Activated CD4-positive, alpha-beta T cell treated with anti-CD3 and anti-CD28 coated beads, Interleukin-2, amount 10 ng/mL, durations not matched to agents 7 days and 5 days (primary cell): ENCODE results near the gene MCM10. TPM values are rescaled to one million over a fixed set of nuclear protein-coding genes. Genes with fewer than 3 reads are reported as not detected.

Experiments used
- CTCF ChIA-PET: fragments of 350-600 bp; sonication (Branson Sonifier 250); formaldehyde crosslinking; loops from one replicate; lab custom pipeline; 2021; ENCODE audit warnings: antibody characterized with exemption; lab: Charles Lee
- POLR2A ChIA-PET: fragments of 350-600 bp; sonication (Branson Sonifier 250); formaldehyde crosslinking; loops from one replicate; lab custom pipeline; 2021; ENCODE audit warnings: antibody characterized with exemption; lab: Charles Lee
- DNase-seq: peaks from one replicate; pipeline ENCODE4 v3.0.0-alpha.2; 2020
- H3K27ac Mint-ChIP-seq: one replicate; pipeline ENCODE4 v1.8.0; 2021; ENCODE audit warnings: mild to moderate bottlenecking, moderate library complexity, mixed read lengths
- H3K27me3 Mint-ChIP-seq: one replicate; pipeline ENCODE4 v1.8.0; 2021; ENCODE audit warnings: mixed read lengths
- H3K36me3 Mint-ChIP-seq: one replicate; pipeline ENCODE4 v1.8.0; 2021; ENCODE audit warnings: low read depth, mixed read lengths
- H3K4me1 Mint-ChIP-seq: one replicate; pipeline ENCODE4 v1.8.0; 2021; ENCODE audit warnings: mixed read lengths
- H3K4me3 Mint-ChIP-seq: one replicate; pipeline ENCODE4 v1.8.0; 2021; ENCODE audit warnings: mild to moderate bottlenecking, moderate library complexity, mixed read lengths
- H3K9me3 Mint-ChIP-seq: one replicate; pipeline ENCODE4 v1.8.0; 2021; ENCODE audit warnings: mixed read lengths
- total RNA-seq, 2 experiments: library from RNA; stranded (reverse); gene quantifications; one replicate each; pipeline ENCODE4 v1.2.3, GENCODE V29; 2021

MCM10 gene
- total RNA-seq, 2 experiments from 2014 or later = 57.4 to 65.4 TPM

DNA sequence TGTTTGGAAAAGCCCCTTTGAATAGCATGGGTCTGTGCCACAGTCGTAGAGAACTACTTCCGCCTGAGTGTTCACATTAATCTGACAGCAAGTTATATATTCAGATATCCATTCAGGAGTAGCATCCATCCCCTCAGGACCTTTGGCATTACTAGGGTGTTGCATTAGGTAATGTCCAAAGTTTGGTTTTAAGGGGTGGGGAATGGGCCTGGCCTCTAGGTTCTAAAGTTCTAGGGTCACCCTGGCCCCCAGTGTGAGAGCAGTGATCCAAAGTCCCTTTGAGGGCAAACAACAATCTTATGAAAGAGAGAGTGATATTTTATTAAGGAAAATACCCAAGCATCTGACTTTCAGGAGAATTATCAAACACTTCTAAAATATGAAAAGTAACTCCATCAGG, 12.3 kb downstream of the MCM10 start:
- Mint-ChIP-seq H3K27me3 (no peaks in the 10 kb centered on the region), H3K36me3 (peaks cover 49% of the 10 kb centered on the region), H3K9me3 (no peaks in the 10 kb centered on the region), H3K27ac (no peak overlapping the region), H3K4me1 (no peaks in the 10 kb centered on the region), H3K4me3 (no peak overlapping the region)
- POLR2A ChIA-PET = no interaction called here
- CTCF ChIA-PET = interaction anchor here (0.6 to 3.7 kb wide), 2 partner anchors 12 to 134 kb away, joined by 4 to 17 read pairs; partner anchors contain the start of gene MCM10
- no peak for DNase-seq

DNA sequence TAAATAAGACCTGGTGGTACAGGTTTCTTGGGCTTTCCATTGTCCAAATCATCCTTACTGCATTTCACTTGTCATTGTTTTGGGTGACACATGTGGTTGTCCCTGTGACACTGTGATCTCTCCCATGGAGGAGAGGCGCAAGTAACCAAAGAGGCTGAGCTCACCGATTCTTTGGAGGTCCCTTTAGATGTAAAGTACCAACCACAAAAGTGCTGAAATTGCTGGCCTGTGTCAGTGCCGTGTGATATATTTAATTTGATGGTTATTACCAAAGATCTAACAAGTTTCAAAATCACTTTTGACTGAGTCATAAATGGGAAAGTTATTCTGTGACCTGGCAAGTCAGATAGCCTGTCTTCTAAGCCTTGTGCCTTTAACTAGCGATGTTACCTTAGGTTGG, 19.4 kb downstream of the MCM10 start:
- H3K27ac Mint-ChIP-seq = no peak overlapping the region
- ChIA-PET POLR2A (no interaction called here), CTCF (interaction anchor here (1.5 kb wide), 1 partner anchor 19 kb away, joined by 5 read pairs; the partner anchor contains the start of gene MCM10)
- no peak overlapping the region for H3K4me3 Mint-ChIP-seq
- no peaks in the 10 kb centered on the region for H3K4me1 Mint-ChIP-seq
- H3K36me3 Mint-ChIP-seq = peaks cover 67% of the 10 kb centered on the region
- H3K27me3 Mint-ChIP-seq = no peaks in the 10 kb centered on the region
- no peaks in the 10 kb centered on the region for H3K9me3 Mint-ChIP-seq
- no peak for DNase-seq

DNA sequence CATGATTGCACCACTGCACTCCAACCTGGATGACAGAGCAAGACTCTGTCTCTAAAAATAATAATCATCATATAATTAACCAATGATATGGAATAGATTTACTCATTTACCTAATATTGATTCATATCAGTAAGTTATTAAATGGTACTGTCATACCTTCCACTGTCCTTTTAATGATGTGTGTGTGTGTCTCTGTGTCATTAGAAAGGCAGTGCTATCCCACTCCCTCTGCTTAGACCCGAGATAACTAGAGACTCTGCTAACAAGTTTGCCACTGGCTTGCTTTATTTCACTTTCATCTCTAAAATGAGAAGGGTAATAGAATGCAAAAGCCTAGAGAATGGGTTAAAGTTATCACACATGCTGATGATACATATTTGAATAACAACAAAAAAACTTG, 21.1 kb downstream of the MCM10 start:
- Mint-ChIP-seq H3K4me1 (no peaks in the 10 kb centered on the region), H3K9me3 (no peaks in the 10 kb centered on the region), H3K27ac (no peak overlapping the region), H3K36me3 (peaks cover 73% of the 10 kb centered on the region), H3K4me3 (no peak overlapping the region), H3K27me3 (no peaks in the 10 kb centered on the region)
- POLR2A ChIA-PET = no interaction called here
- CTCF ChIA-PET = interaction anchor here (1.1 to 1.5 kb wide), 2 partner anchors 10 to 21 kb away, joined by 3 to 5 read pairs; partner anchors contain the start of gene MCM10
- no peak for DNase-seq

DNA sequence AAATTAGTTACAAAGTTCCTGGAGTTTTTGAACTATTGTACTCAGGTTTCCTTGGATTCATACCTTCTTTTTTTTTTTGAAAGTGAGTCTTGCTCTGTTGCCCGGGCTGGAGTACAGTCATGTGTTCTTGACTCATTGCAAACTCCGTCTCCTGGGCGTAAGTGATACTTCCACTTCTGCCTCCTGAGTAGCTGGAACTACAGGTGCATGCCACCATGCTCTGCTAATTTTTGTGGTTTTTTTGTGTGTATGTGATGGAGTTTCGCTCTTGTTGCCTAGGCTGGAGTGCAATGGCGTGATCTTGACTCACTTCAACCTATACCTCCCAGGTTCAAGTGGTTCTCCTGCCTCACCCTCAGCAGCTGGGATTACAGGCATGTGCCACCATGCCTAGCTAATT, 22.3 kb downstream of the MCM10 start:
- Mint-ChIP-seq H3K36me3 (peaks cover 63% of the 10 kb centered on the region), H3K9me3 (no peaks in the 10 kb centered on the region), H3K27ac (no peak overlapping the region), H3K27me3 (no peaks in the 10 kb centered on the region), H3K4me3 (no peak overlapping the region), H3K4me1 (no peaks in the 10 kb centered on the region)
- ChIA-PET POLR2A (no interaction called here), CTCF (no interaction called here)
- DNase-seq = no peak

DNA sequence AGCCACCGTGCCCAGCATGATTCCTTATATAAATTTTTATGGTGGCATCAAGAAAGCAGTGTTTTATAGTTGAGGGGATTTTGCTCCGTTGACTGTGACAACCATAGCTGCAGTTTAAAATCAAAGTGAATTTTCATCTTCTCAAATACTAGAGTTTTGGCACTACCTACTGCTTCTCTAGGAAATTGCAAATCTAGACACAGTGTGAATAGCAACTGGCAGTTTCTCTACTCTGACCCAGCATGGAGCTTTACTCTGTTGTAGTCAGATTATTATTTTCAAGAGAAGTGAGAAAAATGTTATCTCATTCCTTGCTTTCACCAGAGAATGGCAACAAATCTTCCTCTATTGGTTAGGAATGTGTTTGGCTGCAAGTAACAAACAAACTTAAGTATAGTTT, 22.9 kb downstream of the MCM10 start:
- H3K27me3 Mint-ChIP-seq = no peaks in the 10 kb centered on the region
- peaks cover 59% of the 10 kb centered on the region for H3K36me3 Mint-ChIP-seq
- no peaks in the 10 kb centered on the region for H3K4me1 Mint-ChIP-seq
- ChIA-PET CTCF (no interaction called here), POLR2A (interaction anchor here (0.7 kb wide), 1 partner anchor 38 kb away, joined by 4 read pairs; no protein-coding TSS in a partner anchor)
- no peak for DNase-seq
- no peak overlapping the region for H3K4me3 Mint-ChIP-seq
- H3K27ac Mint-ChIP-seq = no peak overlapping the region
- no peaks in the 10 kb centered on the region for H3K9me3 Mint-ChIP-seq

DNA sequence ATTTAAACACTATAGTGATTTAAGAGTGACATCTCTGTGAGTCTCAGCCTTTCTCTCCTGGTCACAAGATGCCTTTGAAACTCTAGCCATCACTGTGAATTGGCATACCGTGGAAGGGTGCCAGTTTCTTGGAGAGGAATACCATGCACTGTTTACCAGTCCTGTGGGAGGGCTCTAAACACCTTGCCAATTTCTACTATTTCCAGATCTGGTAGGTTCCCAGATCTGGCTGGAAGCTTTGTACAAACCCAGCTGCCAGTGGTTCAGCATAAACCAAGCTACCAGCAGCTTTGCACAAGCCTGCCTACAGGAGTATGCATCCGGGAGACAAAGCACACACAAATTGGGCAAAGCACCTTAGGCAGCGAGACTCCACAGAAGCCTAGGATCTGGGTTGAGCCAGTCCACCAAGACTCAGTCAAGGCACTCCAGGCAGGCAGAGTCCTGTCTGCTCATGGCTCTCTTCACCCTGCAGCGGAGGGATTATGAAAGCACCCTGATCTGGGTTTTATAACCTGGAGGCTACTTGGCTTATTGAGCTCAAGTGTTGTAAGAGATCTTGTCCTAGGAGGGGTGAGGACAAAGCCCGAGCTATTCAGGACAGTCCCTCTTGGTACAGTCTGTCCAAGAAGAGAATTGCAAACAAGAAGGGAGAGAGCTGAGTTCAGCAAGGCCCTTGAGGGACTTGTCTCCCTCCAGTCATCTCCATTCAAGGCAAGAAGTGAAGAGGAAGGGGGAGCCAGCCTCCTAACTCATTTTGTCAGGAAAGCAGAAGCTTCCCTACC, 23.6 kb downstream of the MCM10 start:
- peaks cover 56% of the 10 kb centered on the region for H3K36me3 Mint-ChIP-seq
- H3K9me3 Mint-ChIP-seq = no peaks in the 10 kb centered on the region
- H3K4me3 Mint-ChIP-seq = no peak overlapping the region
- DNase-seq = no peak
- CTCF ChIA-PET = interaction anchor here (1.0 to 1.8 kb wide), 4 partner anchors 9 to 118 kb away, joined by 3 to 6 read pairs (median 4); partner anchors contain the start of gene MCM10
- no peaks in the 10 kb centered on the region for H3K4me1 Mint-ChIP-seq
- no peak overlapping the region for H3K27ac Mint-ChIP-seq
- no peaks in the 10 kb centered on the region for H3K27me3 Mint-ChIP-seq
- POLR2A ChIA-PET = interaction anchor here (0.7 kb wide), 1 partner anchor 37 kb away, joined by 4 read pairs; no protein-coding TSS in a partner anchor

DNA sequence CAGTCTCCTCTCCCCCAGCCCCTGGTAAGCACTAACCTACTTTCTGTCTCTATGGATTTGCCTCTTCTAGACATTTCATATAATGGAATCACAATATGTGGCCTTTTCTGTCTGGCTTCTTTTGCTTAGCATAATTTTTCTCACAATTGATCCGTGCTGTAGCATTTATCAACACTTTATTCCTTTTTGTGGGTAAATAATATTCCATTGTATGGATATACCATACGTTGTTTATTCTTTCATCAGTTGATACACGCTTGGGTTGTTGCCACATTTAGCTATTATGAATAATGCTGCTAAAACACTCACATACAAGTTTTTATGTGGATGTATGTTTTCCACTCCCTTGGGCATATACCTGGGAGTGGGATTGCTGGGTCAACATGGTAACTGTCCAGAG, 25.8 kb downstream of the MCM10 start:
- no peaks in the 10 kb centered on the region for H3K9me3 Mint-ChIP-seq
- no peak for DNase-seq
- POLR2A ChIA-PET = no interaction called here
- CTCF ChIA-PET = no interaction called here
- H3K27me3 Mint-ChIP-seq = no peaks in the 10 kb centered on the region
- H3K4me3 Mint-ChIP-seq = no peak overlapping the region
- H3K27ac Mint-ChIP-seq = no peak overlapping the region
- peaks cover 52% of the 10 kb centered on the region for H3K36me3 Mint-ChIP-seq
- no peaks in the 10 kb centered on the region for H3K4me1 Mint-ChIP-seq

DNA sequence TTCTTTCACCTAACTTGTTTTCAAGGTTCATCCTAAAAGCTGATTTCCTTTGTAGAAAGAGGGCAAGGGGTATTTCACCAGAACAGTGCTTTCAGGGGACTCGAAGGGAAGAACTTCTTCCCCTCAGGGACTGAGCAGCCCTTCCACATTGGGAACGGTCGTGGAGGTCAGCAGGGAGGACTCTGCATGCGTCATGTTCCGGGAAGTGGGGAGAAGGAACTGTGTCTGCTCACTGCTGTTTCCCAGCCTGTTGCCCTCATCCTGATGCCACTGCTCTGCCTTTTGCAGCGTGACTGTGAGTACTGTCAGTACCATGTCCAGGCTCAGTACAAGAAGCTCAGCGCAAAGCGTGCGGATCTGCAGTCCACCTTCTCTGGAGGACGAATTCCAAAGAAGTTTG, 27.2 kb downstream of the MCM10 start:
- CTCF ChIA-PET = interaction anchor here (0.8 kb wide), 1 partner anchor 22 kb away, joined by 5 read pairs; no protein-coding TSS in a partner anchor
- no peaks in the 10 kb centered on the region for H3K27me3 Mint-ChIP-seq
- H3K4me1 Mint-ChIP-seq = no peaks in the 10 kb centered on the region
- DNase-seq = no peak
- no peaks in the 10 kb centered on the region for H3K9me3 Mint-ChIP-seq
- H3K27ac Mint-ChIP-seq = no peak overlapping the region
- H3K36me3 Mint-ChIP-seq = peaks cover 45% of the 10 kb centered on the region
- H3K4me3 Mint-ChIP-seq = no peak overlapping the region
- POLR2A ChIA-PET = no interaction called here

DNA sequence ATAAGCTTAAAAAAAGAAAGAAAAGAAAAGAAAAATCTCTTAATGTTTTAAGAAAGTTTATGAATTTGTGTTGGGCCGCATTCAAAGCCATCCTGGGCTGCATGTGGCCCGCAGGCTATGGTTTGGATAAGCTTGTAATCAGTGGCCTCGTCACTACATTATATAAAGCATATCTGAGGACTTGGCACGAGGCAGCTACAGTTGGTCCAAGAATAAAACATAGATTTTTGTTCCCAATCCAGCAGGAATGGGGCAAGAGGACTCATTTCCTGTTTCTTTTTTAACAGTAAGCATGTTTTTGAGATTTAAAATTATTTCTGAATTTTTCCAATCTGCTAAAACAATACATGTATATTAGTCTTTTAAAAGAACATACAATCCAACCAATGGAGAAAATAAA, 28.6 kb downstream of the MCM10 start:
- H3K27me3 Mint-ChIP-seq = no peaks in the 10 kb centered on the region
- H3K27ac Mint-ChIP-seq = no peak overlapping the region
- ChIA-PET POLR2A (interaction anchor here (0.5 kb wide), 1 partner anchor 60 kb away, joined by 3 read pairs; no protein-coding TSS in a partner anchor), CTCF (no interaction called here)
- H3K4me3 Mint-ChIP-seq = no peak overlapping the region
- H3K36me3 Mint-ChIP-seq = peaks cover 40% of the 10 kb centered on the region
- H3K9me3 Mint-ChIP-seq = no peaks in the 10 kb centered on the region
- H3K4me1 Mint-ChIP-seq = no peaks in the 10 kb centered on the region
- DNase-seq = no peak

DNA sequence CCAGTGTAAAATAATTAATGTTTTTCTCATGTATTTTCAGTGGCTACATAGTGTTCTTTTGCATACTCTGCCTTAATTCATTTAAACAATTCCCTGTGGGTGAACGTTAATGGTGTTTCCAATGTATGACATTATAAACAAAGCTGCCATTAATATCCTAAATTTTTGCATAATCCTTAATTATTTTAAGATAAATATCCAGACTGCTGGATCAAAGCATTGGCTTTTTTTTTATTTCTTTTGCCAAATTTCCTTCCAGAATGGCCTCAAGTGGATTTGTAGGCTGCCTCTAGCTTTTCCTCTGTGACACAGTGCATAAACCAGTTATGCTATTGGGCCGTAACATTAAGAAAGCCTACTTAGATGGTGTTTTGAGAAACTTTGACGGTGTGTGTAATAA, 29.5 kb downstream of the MCM10 start:
- ChIA-PET POLR2A (no interaction called here), CTCF (interaction anchor here (0.6 kb wide), 1 partner anchor 53 kb away, joined by 3 read pairs; no protein-coding TSS in a partner anchor)
- Mint-ChIP-seq H3K9me3 (no peaks in the 10 kb centered on the region), H3K27me3 (no peaks in the 10 kb centered on the region), H3K27ac (no peak overlapping the region), H3K36me3 (peaks cover 42% of the 10 kb centered on the region), H3K4me3 (no peak overlapping the region), H3K4me1 (no peaks in the 10 kb centered on the region)
- no peak for DNase-seq

DNA sequence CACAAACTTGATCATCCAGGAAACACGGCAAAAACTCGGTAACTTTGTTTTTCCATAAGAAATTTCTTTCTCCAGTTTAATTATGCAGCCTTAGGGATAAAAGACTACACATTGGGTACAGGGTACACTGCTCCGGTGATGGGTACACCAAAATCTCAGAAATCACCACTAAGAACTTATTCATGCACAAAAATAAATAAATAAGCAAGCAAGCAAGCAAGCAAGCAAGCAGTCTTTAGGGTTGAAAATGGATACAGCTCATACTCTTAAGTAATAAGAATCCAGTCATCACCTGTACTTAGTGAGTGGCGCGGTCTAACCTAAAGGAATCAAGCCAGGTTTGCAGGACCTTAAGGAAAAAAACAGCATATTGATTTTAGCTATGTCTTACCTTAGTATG, 30.0 kb downstream of the MCM10 start:
- peaks cover 38% of the 10 kb centered on the region for H3K36me3 Mint-ChIP-seq
- POLR2A ChIA-PET = no interaction called here
- no peaks in the 10 kb centered on the region for H3K9me3 Mint-ChIP-seq

DNA sequence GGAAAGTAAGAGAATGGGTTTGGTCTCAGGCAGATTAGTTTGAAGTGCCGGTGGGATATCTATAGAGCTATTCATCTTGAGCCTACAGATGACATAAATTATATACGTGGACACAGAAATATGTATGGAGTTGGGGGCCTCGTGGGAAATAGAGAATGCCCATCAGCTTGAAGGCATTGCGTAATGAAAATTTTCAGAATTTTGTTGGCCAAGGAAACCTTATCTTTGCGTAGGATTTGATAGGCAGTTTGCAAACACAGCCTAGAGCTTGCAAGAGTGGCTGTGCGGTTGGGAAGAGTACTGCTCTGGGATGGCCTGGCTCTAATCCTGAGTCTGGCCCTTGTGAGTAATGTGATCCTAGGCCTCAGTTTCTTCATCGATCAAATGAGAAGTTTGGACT, 32.3 kb downstream of the MCM10 start:
- CTCF ChIA-PET = interaction anchor here (1.2 to 1.4 kb wide), 2 partner anchors 9 to 13 kb away, joined by 6 to 8 read pairs; no protein-coding TSS in a partner anchor
- H3K4me1 Mint-ChIP-seq = no peaks in the 10 kb centered on the region
- no peak overlapping the region for H3K27ac Mint-ChIP-seq
- H3K36me3 Mint-ChIP-seq = peaks cover 37% of the 10 kb centered on the region
- no peak overlapping the region for H3K4me3 Mint-ChIP-seq
- POLR2A ChIA-PET = no interaction called here
- no peaks in the 10 kb centered on the region for H3K9me3 Mint-ChIP-seq
- no peak for DNase-seq
- H3K27me3 Mint-ChIP-seq = no peaks in the 10 kb centered on the region

More for the DNA sequence above, 30.0 kb downstream of the MCM10 start:
- H3K4me3 Mint-ChIP-seq = no peak overlapping the region
- H3K4me1 Mint-ChIP-seq = no peaks in the 10 kb centered on the region
- H3K27ac Mint-ChIP-seq = no peak overlapping the region
- DNase-seq = no peak
- CTCF ChIA-PET = no interaction called here
- H3K27me3 Mint-ChIP-seq = no peaks in the 10 kb centered on the region

DNA sequence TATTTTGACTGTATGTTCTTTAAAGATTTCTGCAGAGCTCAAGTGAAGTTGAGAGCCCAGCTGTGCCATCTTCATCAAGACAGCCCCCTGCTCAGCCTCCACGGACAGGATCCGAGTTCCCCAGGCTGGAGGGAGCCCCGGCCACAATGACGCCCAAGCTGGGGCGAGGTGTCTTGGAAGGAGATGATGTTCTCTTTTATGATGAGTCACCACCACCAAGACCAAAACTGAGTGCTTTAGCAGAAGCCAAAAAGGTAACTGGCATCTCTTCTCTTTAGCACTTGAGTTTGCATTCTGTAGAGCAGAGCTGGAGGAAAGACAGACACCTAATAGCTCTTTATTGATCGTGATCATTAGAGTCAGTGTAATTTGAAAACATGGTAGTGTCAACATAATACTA, 33.7 kb downstream of the MCM10 start:
- Mint-ChIP-seq H3K9me3 (no peaks in the 10 kb centered on the region), H3K27me3 (no peaks in the 10 kb centered on the region), H3K4me3 (no peak overlapping the region), H3K36me3 (peaks cover 42% of the 10 kb centered on the region), H3K4me1 (no peaks in the 10 kb centered on the region), H3K27ac (no peak overlapping the region)
- ChIA-PET CTCF (interaction anchor here (1.2 kb wide), 1 partner anchor 12 kb away, joined by 6 read pairs; no protein-coding TSS in a partner anchor), POLR2A (no interaction called here)
- DNase-seq = no peak
